ENCODE results near the gene INPP5D.
"Not testable (repeated sequence)": the region's sequence is repeated elsewhere in the genome, so short reads cannot be mapped to it uniquely, and the experiment has no call there.

INPP5D gene

DNA sequence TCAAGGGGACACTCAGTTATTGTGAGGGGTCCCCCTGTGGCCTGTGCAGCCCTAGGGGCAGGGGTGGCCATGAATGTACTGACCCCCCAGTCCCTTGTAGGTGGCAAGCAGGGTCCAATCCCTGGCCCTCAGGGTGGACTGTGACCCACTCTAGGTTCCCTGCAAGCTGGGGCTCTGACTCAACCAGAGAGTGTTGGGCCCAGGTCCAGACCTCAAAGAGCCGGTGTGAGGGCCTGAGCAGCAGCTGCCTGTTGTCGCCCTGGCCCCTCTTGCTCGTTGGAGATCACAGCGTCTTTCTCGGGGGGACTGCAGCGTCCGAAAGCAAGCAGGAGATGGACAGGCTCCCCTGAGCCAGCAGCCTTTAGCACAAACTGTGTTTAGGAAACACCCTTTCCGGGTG is 124.5 kb downstream of the INPP5D start:
- DNase-seq = no peak

DNA sequence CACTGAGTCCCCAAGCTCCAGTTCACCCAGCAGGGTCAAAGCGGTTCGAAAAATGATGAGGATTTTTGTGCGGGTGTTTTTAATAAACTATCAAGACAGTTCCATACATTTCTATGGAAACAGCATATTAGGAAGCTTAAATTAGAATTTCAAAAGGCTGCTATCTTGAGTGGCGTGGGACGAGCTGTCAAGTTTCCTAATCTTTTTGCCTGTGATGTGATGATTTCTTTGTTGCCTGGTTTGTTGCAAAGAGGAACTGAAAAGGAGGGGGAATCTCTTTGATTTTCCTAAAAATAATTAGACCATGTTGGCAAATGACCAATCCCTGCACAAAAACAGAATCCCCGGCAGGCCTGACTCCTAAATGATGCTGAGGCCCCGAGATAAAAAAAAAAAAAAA is 125.2 kb downstream of the INPP5D start:
- DNase-seq = no peak

DNA sequence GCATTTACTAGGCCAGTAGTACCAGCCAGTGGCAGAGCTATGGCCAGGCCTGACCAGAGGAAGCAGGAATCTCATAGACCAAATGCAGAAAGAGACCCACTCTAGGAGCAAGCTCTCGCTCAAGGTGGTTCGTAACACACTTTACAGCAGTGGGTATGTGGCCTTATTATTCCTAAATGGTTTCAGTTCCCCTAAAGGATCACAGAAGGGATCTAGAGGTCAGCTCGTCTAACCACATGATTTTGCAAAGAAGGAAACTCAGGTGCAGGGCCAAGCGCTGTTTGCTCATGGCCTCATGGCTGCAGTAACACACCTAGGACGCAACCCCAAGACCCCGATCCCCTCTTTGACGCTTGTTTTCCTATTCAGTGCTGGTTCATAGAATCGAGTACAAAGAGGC is 125.8 kb downstream of the INPP5D start:
- no peak for DNase-seq

DNA sequence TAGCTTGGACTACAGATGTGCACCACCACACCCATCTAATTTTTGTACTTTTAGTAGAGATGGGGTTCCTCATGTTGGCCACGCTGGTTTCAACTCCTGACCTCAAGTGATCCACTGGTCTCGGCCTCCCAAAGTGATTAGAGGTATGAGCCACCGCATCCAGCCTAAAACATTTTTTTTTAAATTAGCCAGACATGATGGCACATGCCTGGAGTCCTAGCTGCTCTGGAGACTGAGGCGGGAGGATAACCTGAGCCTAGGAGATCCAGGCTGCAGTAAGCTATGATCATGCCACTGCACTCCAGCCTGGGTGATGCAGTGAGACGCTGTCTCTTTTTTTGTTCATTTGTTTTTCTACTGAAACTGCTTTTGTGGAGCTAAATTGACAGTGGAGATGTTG is 126.7 kb downstream of the INPP5D start:
- no peak for DNase-seq

- no peak for DNase-seq
These were observed 128.9 kb downstream of the INPP5D start for GRCh38 chr2:233189025-233189424.

DNA sequence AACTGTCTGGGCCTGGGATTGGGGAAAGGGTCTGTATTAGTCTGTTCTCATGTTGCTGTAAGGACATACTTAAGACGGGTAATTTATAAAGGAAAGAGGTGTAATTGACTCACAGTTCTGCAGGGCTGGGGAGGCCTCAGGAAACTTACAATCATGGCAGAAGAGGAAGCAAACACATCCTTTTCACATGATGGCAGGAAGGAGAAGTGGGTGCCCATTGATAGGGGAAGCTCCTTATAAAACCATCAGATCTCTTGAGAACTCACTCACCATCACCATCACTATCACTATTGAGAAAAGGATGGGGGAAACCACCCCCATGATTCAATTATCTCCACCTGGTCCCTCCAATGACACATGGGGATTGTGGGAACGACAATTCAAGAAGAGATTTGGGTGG is 130.9 kb downstream of the INPP5D start:
- not testable (repeated sequence) for DNase-seq

- DNase-seq = no peak
These were observed 133.6 kb downstream of the INPP5D start for GRCh38 chr2:233193738-233194137.

GRCh38 chr2:233195027-233195426 is 134.9 kb downstream of the INPP5D start:
- no peak for DNase-seq

DNA sequence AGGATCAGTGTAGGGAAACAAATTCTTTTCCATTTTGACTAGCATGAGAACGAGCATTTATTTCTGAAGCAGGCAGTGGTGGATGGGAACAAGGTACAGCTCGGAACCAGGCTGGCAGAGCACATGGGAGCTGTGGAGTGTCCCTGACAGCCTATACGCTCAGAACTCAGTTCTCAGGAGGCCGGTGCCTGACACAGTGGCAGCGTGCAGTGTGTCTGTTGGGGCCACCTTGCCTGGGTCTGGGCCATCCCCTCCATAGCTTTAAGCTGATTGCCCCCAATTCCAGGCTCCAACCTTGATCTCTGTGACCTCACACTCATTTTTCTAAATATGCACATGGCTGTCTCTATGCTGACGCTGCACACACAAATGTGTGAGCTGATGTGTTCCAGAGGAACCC is 136.9 kb downstream of the INPP5D start:
- no peak for DNase-seq

DNA sequence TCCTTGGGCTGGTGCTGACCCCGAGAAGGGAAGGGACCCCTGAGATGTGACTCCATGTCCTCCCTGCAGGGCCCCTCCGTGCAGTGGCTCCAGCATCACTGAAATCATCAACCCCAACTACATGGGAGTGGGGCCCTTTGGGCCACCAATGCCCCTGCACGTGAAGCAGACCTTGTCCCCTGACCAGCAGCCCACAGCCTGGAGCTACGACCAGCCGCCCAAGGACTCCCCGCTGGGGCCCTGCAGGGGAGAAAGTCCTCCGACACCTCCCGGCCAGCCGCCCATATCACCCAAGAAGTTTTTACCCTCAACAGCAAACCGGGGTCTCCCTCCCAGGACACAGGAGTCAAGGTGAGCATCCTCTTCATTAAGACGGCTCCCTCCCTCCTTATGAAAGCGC is 137.9 kb downstream of the INPP5D start:
- no peak for DNase-seq

GRCh38 chr2:233199870-233200269 is 139.7 kb downstream of the INPP5D start:
- no peak for DNase-seq

- DNase-seq = not testable (repeated sequence)
These were observed 140.6 kb downstream of the INPP5D start for GRCh38 chr2:233200790-233201189.

GRCh38 chr2:233201258-233202013 is 141.3 kb downstream of the INPP5D start:
- DNase-seq = no peak

DNA sequence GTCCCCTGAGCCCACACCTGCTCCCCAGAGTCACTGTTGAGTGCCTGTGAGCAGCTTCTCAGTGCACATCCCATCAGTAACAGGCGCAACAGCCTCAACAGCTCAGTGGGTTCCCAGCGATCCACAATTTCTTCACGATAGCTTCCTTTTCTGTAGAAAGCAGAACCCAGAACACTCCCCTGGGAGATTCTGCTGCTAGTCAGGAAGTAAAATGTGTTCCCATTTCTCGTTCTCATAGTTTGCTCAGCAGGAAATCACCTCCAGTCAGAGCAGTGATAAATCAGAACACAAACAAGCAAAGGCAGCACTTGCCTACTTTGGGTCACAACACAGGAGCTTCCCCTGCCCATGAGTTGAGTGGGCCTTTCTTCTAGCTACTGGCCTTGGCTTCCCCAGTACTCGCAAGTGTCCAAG is 142.4 kb downstream of the INPP5D start:
- no peak for DNase-seq

DNA sequence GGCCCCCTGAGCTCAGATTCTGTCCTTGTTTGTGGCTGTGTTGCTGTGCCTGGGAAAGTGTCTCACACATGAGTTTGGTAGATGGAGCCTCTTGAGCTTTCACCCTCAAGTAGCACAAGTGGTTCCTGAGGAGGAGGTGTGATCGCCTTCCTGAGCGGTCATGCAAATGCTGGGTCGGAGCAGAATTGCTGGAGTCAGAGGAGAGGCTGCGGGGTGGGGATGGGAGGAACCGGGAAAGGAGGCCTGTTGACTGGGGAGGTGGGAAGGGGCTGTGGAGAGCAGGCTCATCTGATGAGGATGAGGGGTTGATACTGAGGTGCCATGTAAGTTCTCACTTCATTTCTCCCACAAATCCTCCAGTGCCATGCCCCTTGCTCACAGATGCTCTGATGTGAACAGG is 142.9 kb downstream of the INPP5D start:
- no peak for DNase-seq

DNA sequence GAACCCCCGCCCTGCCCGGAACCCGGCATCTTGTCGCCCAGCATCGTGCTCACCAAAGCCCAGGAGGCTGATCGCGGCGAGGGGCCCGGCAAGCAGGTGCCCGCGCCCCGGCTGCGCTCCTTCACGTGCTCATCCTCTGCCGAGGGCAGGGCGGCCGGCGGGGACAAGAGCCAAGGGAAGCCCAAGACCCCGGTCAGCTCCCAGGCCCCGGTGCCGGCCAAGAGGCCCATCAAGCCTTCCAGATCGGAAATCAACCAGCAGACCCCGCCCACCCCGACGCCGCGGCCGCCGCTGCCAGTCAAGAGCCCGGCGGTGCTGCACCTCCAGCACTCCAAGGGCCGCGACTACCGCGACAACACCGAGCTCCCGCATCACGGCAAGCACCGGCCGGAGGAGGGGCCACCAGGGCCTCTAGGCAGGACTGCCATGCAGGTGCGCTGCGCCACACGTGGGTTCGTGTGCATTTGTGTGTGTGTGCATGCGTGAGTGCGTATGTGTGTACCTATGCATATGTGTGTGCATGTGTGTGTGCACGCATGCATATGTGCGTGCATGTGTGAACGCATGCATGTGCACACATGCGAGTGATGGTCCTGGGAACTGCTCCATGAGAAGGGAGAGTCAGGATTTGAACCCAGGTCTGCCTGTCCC is 144.3 kb downstream of the INPP5D start:
- DNase-seq = no peak

DNA sequence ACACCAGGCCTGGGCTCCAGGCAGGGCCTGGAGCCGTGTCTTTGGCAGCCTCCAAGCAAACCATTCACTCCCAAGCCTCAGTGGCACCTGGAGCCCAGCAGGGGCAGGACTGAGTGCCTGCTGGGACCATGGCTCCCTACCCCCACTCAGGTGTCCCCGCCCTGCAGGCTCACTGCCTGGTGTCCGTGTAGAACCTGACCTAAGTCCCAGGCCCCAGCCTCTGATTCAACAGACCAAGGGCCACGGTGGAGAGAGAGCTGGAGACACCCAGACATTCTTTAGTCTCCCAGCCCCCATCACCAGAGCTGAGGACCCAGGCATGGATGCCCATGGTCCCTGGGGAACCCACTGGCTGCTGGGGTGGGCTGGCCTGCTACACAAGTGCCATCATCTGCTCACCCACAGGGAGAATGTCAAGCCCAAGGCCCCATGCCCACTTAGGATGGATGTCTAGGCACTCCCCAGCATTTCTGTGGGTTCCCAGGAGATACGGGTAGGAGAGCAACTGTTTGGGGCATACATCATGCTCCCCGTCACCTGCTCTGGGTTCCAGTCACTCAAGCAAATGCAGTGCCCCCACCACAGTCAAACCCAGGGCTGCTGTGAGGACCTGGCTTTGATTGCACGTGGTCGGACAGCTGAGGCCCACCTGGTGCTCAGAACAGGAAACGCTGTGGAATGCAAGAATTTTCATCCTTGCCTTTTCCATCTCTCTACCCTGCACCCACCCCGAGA is 148.4 kb downstream of the INPP5D start:
- DNase-seq = no peak

DNA sequence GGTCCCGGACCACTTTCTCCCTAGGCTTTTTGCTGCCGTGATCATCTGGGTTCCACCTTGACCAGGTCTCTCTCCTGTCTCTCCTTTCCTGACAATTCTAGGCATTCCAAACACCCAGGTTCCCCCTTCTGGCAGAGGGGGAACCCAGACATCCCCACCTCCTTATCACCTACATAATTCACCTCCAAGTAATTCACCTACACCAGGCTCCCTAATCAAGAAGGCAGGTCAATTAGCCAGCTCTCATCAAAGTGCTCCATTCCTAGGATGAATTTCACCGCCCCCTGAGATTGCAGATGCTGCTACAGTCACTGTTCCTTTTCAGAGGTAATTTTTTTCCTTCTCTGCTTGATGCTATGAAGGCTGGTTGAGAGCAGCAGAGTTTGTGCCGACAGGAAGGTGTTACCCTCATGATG is 149.0 kb downstream of the INPP5D start:
- no peak for DNase-seq

GRCh38 chr2:233209533-233210171 is 149.5 kb downstream of the INPP5D start:
- no peak for DNase-seq

DNA sequence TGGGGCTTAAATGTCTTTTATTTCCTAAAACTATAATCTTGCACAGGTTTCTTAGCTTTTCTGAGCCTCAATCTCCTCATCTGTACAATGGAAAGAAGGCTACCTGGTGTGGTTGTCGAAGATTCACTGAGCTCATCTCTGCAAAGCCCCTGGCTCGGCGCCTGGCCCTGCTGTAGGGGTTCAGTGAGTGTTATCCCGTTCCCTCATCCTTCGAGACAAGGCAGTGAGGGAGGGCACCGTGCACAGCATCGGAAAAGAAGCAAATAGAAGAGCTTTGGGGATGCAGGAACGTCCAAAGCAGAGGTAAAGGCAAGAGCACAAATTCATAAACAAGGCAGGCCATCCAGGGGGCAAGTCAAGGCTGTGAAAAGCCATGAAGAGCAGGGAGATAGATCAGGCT is 150.1 kb downstream of the INPP5D start:
- DNase-seq = no peak

DNA sequence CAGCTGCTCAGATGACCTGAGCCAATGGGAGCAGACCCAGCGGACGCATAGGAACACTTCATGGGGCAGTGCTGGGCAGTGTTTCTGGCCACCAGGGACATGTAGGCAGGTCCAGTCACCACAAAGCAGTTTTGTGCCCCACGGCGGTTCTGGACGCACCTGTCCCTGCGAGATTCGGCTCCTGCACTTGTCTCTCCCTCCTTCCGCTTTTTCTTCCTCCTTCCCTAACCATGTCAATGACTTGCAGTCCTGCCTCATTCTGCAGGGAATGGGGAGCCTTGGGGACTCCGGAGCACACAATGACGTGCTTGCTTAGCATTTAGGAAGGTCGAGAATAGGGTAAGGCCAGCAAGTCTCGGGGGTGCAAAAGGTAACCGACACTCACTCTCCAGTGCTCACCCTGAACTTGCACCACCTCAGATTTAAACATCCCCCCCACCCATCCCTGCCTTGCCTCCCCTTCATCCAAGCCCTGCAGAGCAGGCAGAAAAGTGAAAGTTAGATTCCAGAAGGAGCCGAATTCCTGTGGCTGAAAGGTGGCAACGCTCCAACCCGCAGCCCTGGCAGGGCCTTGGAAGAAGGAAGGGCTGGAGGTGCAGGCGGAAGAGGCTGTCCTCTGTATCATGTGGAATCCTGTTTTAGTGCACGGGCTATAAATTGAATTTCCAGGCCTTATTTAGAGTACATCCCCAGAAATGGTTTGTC is 150.9 kb downstream of the INPP5D start:
- DNase-seq = no peak

GRCh38 chr2:233211548-233211895 is 151.4 kb downstream of the INPP5D start:
- DNase-seq = no peak

- DNase-seq = no peak
These were observed 152.9 kb downstream of the INPP5D start for GRCh38 chr2:233213011-233213410.
